CD14-positive monocyte (primary cell): Measurements from ENCODE around the gene CUL4A. TPM values are rescaled to one million over a fixed set of nuclear protein-coding genes. Genes with fewer than 3 reads are reported as not detected.
"Not testable (repeated sequence)": the region's sequence is repeated elsewhere in the genome, so short reads cannot be mapped to it uniquely, and the experiment has no call there.

Source experiments
- DNase-seq, 3 donors: peaks; one replicate each; pipeline ENCODE4 v3.0.0-alpha.2; 2011 to 2022
- H2AFZ ChIP-seq: 2 replicates; pipeline ENCODE4 v1.6.0; 2012; ENCODE audit warnings: mild to moderate bottlenecking, low read depth, low read length, inconsistent platforms; ENCODE audit not compliant: insufficient read depth, poor library complexity, severe bottlenecking
- H3K27ac ChIP-seq, 2 donors: 1 replicate in 1 of 2; 2 replicates in 1 of 2; pipeline ENCODE4 v1.5.1; 2012 to 2013; ENCODE audit warnings: low read length in 2 of 2, control low read depth in 1 of 2, inconsistent platforms in 1 of 2, low read depth in 1 of 2, mild to moderate bottlenecking in 1 of 2
- H3K27me3 ChIP-seq, 2 donors: one replicate each; pipeline versions ENCODE4 v1.6.0 to v1.6.1; 2011 to 2013; ENCODE audit warnings: low read length in 2 of 2; ENCODE audit not compliant: control insufficient read depth in 2 of 2, insufficient read depth in 2 of 2
- H3K36me3 ChIP-seq, 2 donors: replicated peaks in 1 of 2; 1 replicate in 1 of 2; 2 replicates in 1 of 2; pipeline versions ENCODE4 v1.5.1 to v1.6.1; 2012 to 2013; ENCODE audit warnings: low read length in 2 of 2, control low read depth in 1 of 2, inconsistent platforms in 1 of 2, mild to moderate bottlenecking in 1 of 2; ENCODE audit not compliant: insufficient read depth in 2 of 2, control insufficient read depth in 1 of 2
- H3K4me1 ChIP-seq, 2 donors: 1 replicate in 1 of 2; 2 replicates in 1 of 2; pipeline versions ENCODE4 v1.5.1 to v1.6.1; 2012 to 2013; ENCODE audit warnings: low read length in 2 of 2, control low read depth in 1 of 2, inconsistent platforms in 1 of 2, mild to moderate bottlenecking in 1 of 2, moderate library complexity in 1 of 2; ENCODE audit not compliant: insufficient read depth in 2 of 2, control insufficient read depth in 1 of 2
- H3K4me2 ChIP-seq: replicated peaks from 2 replicates; pipeline ENCODE3; 2012; ENCODE audit warnings: low read length, moderate library complexity, mild to moderate bottlenecking; ENCODE audit not compliant: poor library complexity, severe bottlenecking; ENCODE audit errors: extremely low read depth
- H3K4me3 ChIP-seq, 3 experiments: fragments of 200-600 bp in 1 of 3; sonication (generic) in 1 of 3; replicated peaks in 1 of 3; 1 replicate in 2 of 3; 2 replicates in 1 of 3; pipeline ENCODE4 v1.5.1; 2011 to 2013; ENCODE audit warnings: low read length in 3 of 3, mild to moderate bottlenecking in 3 of 3, control low read depth in 2 of 3, low read depth in 2 of 3, inconsistent platforms in 1 of 3, moderate library complexity in 1 of 3
- H3K79me2 ChIP-seq: 2 replicates; pipeline ENCODE4 v1.6.0; 2012; ENCODE audit warnings: mild to moderate bottlenecking, control low read depth, inconsistent platforms, low read length, moderate library complexity; ENCODE audit not compliant: insufficient read depth
- H3K9ac ChIP-seq: 2 replicates; pipeline ENCODE4 v1.6.0; 2017; ENCODE audit warnings: low read length, mild to moderate bottlenecking; ENCODE audit not compliant: insufficient read depth, poor library complexity, severe bottlenecking
- H3K9me3 ChIP-seq, 2 donors: replicated peaks in 1 of 2; 1 replicate in 1 of 2; 2 replicates in 1 of 2; pipeline versions ENCODE4 v1.5.1 to v1.6.1; 2012 to 2013; ENCODE audit warnings: low read length in 2 of 2, control low read depth in 1 of 2; ENCODE audit not compliant: control insufficient read depth in 1 of 2, insufficient read depth in 1 of 2
- H4K20me1 ChIP-seq: 2 replicates; pipeline ENCODE4 v1.6.0; 2012; ENCODE audit warnings: mild to moderate bottlenecking, low read length, control low read depth, moderate library complexity; ENCODE audit not compliant: insufficient read depth
- H3K27ac Mint-ChIP-seq, 7 donors: one replicate each; pipeline ENCODE4 v1.8.0; 2020; ENCODE audit warnings: mild to moderate bottlenecking in 7 of 7, mixed read lengths in 7 of 7, moderate library complexity in 6 of 7, inconsistent platforms in 2 of 7
- H3K27me3 Mint-ChIP-seq, 3 donors: one replicate each; pipeline ENCODE4 v1.8.0; 2021 to 2022; ENCODE audit warnings: low read depth in 3 of 3, mild to moderate bottlenecking in 3 of 3, mixed read lengths in 3 of 3, moderate library complexity in 3 of 3, inconsistent platforms in 1 of 3
- H3K36me3 Mint-ChIP-seq, 2 donors: one replicate each; pipeline ENCODE4 v1.8.0; 2020; ENCODE audit warnings: mixed read lengths in 2 of 2, inconsistent platforms in 1 of 2, mild to moderate bottlenecking in 1 of 2
- H3K4me1 Mint-ChIP-seq: one replicate; pipeline ENCODE4 v1.8.0; 2020; ENCODE audit warnings: mild to moderate bottlenecking, mixed read lengths
- H3K4me3 Mint-ChIP-seq, 2 donors: one replicate each; pipeline ENCODE4 v1.8.0; 2020; ENCODE audit warnings: mild to moderate bottlenecking in 2 of 2, mixed read lengths in 2 of 2, moderate library complexity in 1 of 2
- H3K9me3 Mint-ChIP-seq, 7 donors: one replicate each; pipeline ENCODE4 v1.8.0; 2020 to 2022; ENCODE audit warnings: mixed read lengths in 7 of 7, mild to moderate bottlenecking in 6 of 7, moderate library complexity in 6 of 7, inconsistent platforms in 2 of 7
- CTCF ChIP-seq: fragments of 200-600 bp; IDR thresholded peaks from one replicate; pipeline ENCODE4 v1.8.0; 2022; ENCODE audit warnings: antibody characterized with exemption, mild to moderate bottlenecking
- WGBS: methylation state at CpG from one replicate; pipeline ENCODE4 v1.1.5; 2013; ENCODE audit warnings: missing lambda C conversion rate; ENCODE audit not compliant: insufficient coverage; 5-methylcytosine and 5-hydroxymethylcytosine counted together
- intact Hi-C, 2 donors: fragments of 100-400 bp; cut with micrococcal nuclease; formaldehyde crosslinking; loops; one replicate each; pipeline versions ENCODE4 v1.15.0 to v1.15.1; 2023
- polyA plus RNA-seq, 3 donors: library from polyadenylated mRNA; depleted of rRNA in 1 of 3; unstranded in 2 of 3; stranded (reverse) in 1 of 3; fragments of 300-500 nt in 2 of 3; fragments of >200 nt in 1 of 3; fragmentation: Illumina TruSeq in 2 of 3; gene quantifications; 1 replicate in 2 of 3; 2 replicates in 1 of 3; pipeline ENCODE4 v1.2.3, GENCODE V29; 2012 to 2021

Gene CUL4A
- polyA plus RNA-seq, 3 donors, result 32.0 to 53.9 (median 33.7) TPM

- H3K4me1 Mint-ChIP-seq, result no peaks in the 10 kb centered on the region
- intact Hi-C loops, result no loop called here
- peaks cover 46 to 81% of the 10 kb centered on the region in 2 donors for H3K36me3 ChIP-seq
- no peak overlapping the region for H3K27ac ChIP-seq
- H3K9me3 ChIP-seq, result no peaks in the 10 kb centered on the region
- peaks cover 93% of the 10 kb centered on the region for H4K20me1 ChIP-seq
- H3K4me2 ChIP-seq, result no peak overlapping the region
- DNase-seq, result no peak
- no peak overlapping the region for H2AFZ ChIP-seq
- H3K4me3 Mint-ChIP-seq, result no peak overlapping the region
- peaks cover 79% of the 10 kb centered on the region for H3K79me2 ChIP-seq
- TF ChIP-seq CTCF, result no peak
- H3K27me3 ChIP-seq, result no peaks in the 10 kb centered on the region
- H3K9ac ChIP-seq, result no peak overlapping the region
- H3K27ac Mint-ChIP-seq, result peak overlapping the region in 1 of 7 donors; percentile 19
- H3K4me3 ChIP-seq, result no peak overlapping the region
- WGBS, result 100% methylated on average over 1 of the region's 6 CpGs
- H3K4me1 ChIP-seq, result no peaks in the 10 kb centered on the region
- no peaks in the 10 kb centered on the region for H3K27me3 Mint-ChIP-seq
- H3K36me3 Mint-ChIP-seq, result peaks cover 43 to 81% of the 10 kb centered on the region in 2 donors
- H3K9me3 Mint-ChIP-seq, result peaks cover 0 to 11% (median 3%) of the 10 kb centered on the region in 7 donors
Observed at GRCh38 chr13:113309473-113309872, 100.1 kb downstream of the CUL4A start.

- H3K4me2 ChIP-seq, H3K4me1 Mint-ChIP-seq, H3K9ac ChIP-seq, H3K4me3 Mint-ChIP-seq, H3K27me3 ChIP-seq, H3K27ac Mint-ChIP-seq, H3K27me3 Mint-ChIP-seq, DNase-seq, H3K4me1 ChIP-seq, H3K27ac ChIP-seq, H3K9me3 ChIP-seq, H2AFZ ChIP-seq, H3K4me3 ChIP-seq, intact Hi-C loops: not testable (repeated sequence)
- Histone ChIP-seq H3K79me2 (peaks cover 32% of the 10 kb centered on the region), H3K36me3 (peaks cover 66 to 82% of the 10 kb centered on the region in 2 donors), H4K20me1 (peaks cover 93% of the 10 kb centered on the region)
- Mint-ChIP-seq H3K9me3 (peaks cover 0 to 13% (median 3%) of the 10 kb centered on the region in 7 donors), H3K36me3 (peaks cover 60 to 96% of the 10 kb centered on the region in 2 donors)
- WGBS, result 94% methylated on average over 16 of the region's 20 CpGs
Observed at GRCh38 chr13:113314112-113314511, 104.7 kb downstream of the CUL4A start.

- H3K27me3 ChIP-seq, H3K9ac ChIP-seq, H3K27me3 Mint-ChIP-seq, H3K9me3 ChIP-seq, H3K4me3 Mint-ChIP-seq, H3K4me1 ChIP-seq, H3K4me2 ChIP-seq, intact Hi-C loops, H2AFZ ChIP-seq, H3K4me1 Mint-ChIP-seq, H3K4me3 ChIP-seq, H3K27ac ChIP-seq, DNase-seq: not testable (repeated sequence)
- peaks cover 0 to 13% (median 3%) of the 10 kb centered on the region in 7 donors for H3K9me3 Mint-ChIP-seq
- H3K79me2 ChIP-seq, result peaks cover 27% of the 10 kb centered on the region
- peaks cover 68 to 82% of the 10 kb centered on the region in 2 donors for H3K36me3 ChIP-seq
- WGBS, result 70% methylated on average over 14 of the region's 23 CpGs
- H4K20me1 ChIP-seq, result peaks cover 95% of the 10 kb centered on the region
- H3K36me3 Mint-ChIP-seq, result peaks cover 62 to 96% of the 10 kb centered on the region in 2 donors
- peak overlapping the region in 2 of 7 donors; percentile 47 to 84 for H3K27ac Mint-ChIP-seq
Observed at GRCh38 chr13:113314895-113315470, 105.6 kb downstream of the CUL4A start.
